IPS DF 19.7 (cell line): ENCODE measurements around the gene RAB4B.
"Not testable (repeated sequence)": the region's sequence is repeated elsewhere in the genome, so short reads cannot be mapped to it uniquely, and the experiment has no call there.

Experiments used
- DNase-seq: peaks from one replicate; pipeline ENCODE4 v3.0.0-alpha.2; 2013; ENCODE audit warnings: low read depth, low spot score

Gene RAB4B

GRCh38 chr19:40803857-40804782 is 26.1 kb downstream of the RAB4B start:
- DNase-seq: no peak

DNA sequence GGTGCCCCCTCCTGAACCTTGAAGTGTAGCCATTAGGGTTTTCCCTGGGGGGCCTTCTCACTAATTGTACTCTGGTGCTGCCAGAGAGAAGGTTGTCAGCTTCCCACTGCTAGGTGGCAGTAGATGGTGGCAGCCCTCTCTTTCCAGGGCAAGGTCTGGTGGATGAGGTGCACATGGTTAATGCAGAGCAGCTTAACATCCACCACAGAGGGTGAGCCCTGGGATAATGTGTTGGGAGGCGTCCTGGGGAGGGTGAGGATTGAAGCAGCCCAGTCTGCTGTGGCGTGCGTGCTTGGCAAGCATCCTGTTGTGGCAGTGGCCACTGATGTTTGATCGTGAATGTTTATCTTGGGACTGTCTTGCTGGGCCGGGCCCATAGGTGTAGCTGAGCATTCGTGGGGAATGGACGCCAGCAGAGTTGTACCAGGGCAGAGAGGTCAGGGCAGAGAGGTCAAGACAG is 26.8 kb downstream of the RAB4B start:
- DNase-seq: no peak

- DNase-seq: no peak
Observed at GRCh38 chr19:40805258-40805868, 27.3 kb downstream of the RAB4B start.

DNA sequence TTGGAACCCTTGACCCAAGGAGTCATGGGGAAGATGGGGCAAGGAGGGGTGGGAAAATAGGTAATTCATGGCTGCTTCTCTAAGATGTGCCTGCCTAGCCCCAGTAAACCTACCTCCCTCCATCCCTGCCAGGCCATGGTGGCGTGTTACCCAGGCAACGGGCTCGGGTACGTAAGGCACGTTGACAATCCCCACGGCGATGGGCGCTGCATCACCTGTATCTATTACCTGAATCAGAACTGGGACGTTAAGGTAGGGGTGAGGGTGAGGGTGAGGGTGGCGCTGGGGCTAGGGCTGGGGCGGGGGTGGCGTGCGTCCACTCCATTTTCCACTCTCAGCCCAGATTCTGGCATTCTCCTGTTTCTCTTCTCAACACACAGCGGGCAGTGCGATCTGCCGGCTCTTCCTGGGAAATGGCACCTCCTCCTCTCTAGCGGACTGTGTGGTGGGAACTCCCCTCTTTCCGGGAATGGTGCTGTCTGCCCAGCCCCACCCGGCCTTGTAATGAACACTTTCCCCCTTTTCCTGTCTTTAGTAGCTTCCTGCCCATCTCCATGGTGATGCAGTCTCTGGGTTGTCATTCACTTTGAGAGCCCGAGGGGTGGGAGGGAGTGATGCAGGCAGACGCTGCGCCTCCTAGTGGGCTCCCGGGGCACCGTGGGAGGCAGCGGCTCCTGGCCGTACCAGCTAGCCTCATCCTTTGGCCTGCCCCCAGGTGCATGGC is 28.5 kb downstream of the RAB4B start:
- peak; percentile 97 for DNase-seq

- no peak for DNase-seq
Observed at GRCh38 chr19:40807147-40808020, 29.3 kb downstream of the RAB4B start.

GRCh38 chr19:40808021-40808325 is 29.9 kb downstream of the RAB4B start:
- DNase-seq: no peak

- no peak for DNase-seq
Observed at GRCh38 chr19:40808497-40808896, 30.4 kb downstream of the RAB4B start.

DNA sequence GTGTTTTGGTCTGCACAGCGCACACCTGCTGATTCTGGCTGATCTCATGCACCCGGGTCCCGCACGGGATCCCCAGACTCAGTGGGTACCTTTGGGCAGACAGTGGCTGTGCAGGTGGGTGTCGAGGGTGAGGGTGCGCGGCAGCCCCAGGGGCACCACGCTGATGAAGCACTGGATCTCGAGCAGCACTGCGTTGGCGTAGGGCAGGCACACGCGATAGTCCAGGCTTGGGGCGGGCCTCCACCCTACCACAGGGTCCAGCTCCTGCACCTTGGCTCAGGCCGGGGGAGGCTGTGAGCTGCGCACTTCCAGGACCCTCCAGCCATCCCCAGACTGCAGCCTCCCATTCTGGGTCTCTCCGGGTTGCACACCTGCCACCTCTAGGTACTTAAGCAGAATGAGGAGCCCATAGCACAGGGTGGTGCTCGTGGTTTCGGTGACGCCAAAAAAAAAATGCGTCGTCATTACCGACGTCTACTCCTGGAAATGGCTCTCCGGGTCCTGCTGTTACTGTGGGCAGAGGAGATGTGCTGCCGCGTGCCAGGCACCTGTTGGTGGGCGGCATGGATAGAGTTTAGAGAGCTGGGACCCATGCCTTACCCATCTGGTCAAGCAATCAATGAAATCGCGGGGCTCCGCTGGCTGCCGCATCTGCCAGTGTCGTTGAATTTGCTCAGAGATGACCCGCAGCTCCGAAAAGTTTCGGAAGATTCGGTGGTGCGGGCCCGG is 31.5 kb downstream of the RAB4B start:
- no peak for DNase-seq

DNA sequence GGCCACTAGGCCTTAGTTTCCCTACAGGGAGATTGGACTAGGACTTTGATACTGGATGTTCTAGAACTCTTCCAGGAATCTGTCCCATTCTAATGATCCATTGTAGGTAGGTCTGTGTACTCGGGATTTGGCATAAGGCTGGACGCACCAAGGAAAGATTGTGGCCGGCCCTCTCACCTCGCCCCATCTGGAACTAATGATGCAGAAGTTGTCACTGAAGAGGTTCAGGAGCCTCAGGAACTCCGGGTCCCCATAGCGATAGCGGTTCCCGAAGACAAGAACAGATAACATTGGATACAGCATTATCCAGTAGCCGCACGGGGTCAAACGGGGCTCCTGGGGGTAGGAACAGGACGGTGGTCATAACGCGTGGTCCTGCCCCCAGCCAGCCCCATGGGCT is 32.1 kb downstream of the RAB4B start:
- no peak for DNase-seq

DNA sequence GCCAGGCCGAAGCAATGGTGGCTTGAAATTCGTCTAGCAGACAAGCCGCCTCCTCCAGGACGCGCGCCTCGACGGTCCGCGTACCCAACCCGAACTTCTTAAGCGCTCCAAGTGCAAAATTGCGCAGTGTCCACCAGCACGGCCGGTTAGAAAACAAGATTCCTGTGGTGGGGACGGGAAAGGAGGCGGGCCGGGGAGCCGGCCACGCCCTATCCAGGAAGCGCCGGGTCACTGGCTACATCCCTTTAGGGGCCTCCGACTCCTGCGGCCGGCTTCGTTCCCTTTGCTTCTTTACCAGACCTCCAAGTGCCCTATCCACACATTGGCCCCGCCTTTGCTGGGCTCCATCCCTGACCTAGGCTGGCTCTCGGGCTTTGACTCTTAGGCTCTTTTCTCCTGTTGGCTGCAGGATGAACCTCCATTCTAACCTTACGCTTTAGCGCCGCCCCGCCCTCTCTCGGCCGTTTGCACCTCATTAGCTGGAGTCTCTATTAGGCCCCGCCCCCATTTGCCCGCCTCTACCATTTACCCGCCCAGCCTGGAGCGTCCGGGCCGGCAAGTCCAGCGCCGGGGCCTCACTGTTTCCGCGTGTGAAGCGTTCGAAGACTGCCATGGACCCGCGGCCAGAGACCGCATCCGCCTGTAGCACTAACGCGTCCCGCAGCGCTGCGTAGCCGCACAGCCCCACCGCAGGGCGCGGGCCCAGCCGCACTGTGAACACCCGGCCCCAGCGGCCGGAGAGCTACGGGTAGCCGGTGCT is 32.8 kb downstream of the RAB4B start:
- not testable (repeated sequence) for DNase-seq

GRCh38 chr19:40811478-40812341 is 33.7 kb downstream of the RAB4B start:
- DNase-seq: no peak

- DNase-seq: not testable (repeated sequence)
Observed at GRCh38 chr19:40812571-40812970, 34.5 kb downstream of the RAB4B start.

- no peak for DNase-seq
Observed at GRCh38 chr19:40813182-40813581, 35.1 kb downstream of the RAB4B start.

- DNase-seq: no peak
Observed at GRCh38 chr19:40815223-40815622, 37.2 kb downstream of the RAB4B start.

GRCh38 chr19:40818480-40819399 is 40.7 kb downstream of the RAB4B start:
- DNase-seq: not testable (repeated sequence)

GRCh38 chr19:40819479-40820234 is 41.6 kb downstream of the RAB4B start:
- DNase-seq: not testable (repeated sequence)

DNA sequence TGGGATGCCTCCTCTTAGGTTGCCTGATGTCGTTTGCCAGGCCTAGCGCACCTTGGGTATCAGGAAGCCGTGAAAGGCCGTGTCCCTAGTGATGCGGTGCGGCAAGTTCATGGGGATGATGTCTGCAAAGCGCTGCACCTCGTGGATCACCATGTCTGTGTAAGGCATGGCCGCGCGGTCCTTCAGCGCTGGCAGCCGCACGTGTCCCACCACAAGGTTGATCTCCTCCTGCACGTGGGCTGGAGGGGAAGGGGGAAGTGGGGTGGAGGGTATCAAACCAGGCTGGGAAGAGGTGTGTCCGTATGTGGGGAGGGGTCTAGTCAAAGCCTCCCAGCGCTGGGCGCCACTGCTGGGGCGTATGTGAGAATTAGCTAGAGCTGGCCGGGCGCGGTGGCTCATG is 44.1 kb downstream of the RAB4B start:
- no peak for DNase-seq
